NCI-H2171 (cell line): ENCODE measurements around the gene ZNF777.

Experiments
- DNase-seq: peaks from one replicate; lab custom pipeline; 2025; lab: John Stamatoyannopoulos, UW

ZNF777 gene

GRCh38 chr7:149476791-149477190 lies 15.9 kb upstream of the ZNF777 start:
- DNase-seq = no peak

DNA sequence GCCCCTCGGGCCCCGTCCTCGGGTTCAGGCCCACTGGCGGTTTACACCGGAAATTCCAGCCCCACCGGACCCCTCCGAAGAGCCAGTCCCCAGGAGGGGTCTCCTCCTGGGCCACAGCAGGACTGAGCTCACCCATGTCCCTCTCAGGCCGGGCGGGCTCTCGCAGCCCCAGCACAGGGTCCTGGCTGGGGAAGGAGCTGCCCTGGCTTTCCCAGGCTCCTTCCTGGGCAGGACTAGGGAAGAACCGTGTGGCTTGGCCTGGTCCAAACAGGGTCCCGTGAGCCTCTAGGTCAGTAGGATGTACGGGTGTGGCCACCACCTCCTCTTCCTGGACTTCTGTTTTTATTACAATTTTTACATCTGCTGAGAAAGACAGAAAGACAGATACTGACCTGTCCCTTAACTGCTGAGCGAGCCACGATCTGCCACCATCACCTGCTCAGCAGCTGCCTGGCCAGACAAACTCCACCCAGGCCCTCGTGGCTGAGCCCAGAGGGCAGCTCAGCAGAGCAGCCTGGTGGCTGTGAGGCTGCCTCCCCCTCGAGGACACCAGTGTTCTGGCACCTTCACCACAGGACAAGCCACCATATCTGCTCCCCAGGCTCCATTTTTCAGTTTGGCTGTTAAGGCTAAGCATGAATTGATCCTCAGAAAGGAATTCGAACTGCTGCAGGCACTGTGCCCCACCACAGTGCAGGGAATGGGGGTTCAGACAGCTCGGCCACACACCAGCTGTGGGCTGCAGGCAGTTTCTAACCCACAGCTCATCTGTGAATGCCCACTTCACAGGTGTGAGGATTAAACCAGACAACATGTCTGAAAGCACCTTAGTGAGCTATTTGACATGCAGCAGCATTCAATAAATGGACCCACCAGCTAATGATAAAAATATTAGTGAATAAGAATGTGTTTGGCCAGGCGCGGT lies 14.5 kb upstream of the ZNF777 start:
- no peak for DNase-seq

DNA sequence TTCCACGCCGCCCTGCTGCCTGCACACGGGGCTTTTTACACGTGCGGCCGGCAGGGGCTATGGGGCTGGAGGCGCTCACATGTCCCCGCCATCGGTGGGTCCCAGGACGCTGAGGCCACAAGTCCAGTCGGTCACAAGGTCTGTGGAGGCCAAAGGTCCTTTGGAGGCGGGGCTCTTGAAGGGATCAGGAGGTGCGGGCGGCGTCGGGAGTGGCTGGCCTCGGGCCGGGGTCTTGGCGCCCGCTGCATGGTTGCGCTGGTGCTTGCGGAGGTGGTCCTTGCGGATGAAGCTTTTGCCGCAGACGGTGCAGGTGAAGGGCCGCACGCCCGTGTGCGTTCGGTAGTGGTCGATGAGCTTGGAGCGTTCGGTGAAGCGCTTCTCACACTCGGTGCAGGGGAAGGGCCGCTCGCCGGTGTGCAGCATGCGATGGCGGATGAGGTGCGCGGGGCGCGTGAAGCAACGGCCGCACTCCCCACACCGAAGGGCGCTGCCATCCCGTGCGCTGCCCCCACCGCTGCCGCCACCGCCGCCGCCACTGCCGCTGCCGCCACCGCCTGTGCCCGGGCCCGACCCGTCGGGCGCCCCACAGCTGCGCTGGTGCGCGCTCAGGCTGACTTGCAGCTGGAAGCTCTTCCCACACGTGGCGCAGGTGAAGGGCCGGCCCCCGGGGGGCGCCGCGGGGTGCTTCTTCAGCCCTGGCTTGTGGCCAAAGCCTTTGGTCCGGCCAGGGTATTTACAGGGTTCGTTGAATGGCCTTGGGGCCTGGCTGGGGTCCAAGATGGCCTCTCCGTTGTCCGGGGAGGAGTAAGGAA lies 13.7 kb upstream of the ZNF777 start:
- no peak for DNase-seq

DNA sequence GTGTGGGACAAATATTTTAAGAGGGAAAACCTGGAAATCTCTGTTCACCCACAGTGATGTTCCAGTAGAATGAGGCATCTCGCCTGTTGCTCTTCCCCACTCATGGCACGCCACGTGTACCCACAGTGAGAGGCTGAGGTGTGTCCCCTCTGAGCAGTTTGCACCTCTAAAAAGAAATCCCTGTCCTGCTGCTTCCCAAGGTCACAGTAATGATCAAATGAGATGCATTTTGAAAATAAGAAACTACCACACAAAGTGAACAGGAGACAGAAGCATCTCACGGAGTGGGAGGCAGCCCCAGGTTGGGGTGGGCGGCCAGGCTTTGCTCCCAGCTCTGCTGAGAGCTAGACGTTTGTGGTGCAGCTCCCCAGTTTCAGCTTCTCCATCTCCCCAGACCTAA lies 12.4 kb upstream of the ZNF777 start:
- no peak for DNase-seq

GRCh38 chr7:149471289-149471953 lies 10.6 kb upstream of the ZNF777 start:
- DNase-seq = no peak

GRCh38 chr7:149469806-149470205 lies 8.9 kb upstream of the ZNF777 start:
- no peak for DNase-seq

GRCh38 chr7:149468208-149468607 lies 7.3 kb upstream of the ZNF777 start:
- DNase-seq = no peak

- DNase-seq = no peak
Measured at GRCh38 chr7:149467321-149467859, 6.5 kb upstream of the ZNF777 start.

- no peak for DNase-seq
Measured at GRCh38 chr7:149466364-149466763, 5.5 kb upstream of the ZNF777 start.

DNA sequence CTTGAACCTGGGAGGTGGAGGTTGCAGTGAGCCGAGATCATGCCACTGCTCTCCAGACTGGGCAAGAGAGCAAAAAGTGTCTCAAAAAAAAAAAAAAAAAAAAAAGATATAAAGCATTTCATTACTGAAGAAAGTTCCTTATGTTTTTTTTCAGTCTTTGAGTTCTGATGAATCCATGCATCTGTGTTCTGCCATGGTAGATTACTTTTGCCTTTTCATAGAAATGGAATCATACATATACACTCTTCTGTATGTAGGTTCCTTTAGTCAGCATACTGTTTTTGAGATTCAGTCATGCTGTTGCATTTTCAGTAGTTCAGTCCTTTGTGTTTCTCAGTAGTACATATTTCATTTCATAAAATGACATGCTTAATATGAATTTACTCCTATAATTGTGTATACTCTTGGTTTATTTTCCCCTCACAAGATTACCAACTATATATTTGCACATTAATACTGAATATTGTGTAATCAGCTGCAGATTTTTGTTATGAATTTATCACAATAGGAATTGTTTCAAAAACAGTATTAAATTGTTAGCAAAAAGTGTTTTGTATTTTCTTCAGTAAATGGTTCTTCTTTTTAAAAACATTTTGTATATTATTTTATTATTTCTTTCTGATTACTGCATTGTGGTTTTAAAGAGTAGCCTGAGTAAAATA lies 2.8 kb upstream of the ZNF777 start:
- DNase-seq = no peak

- DNase-seq = no peak
Measured at GRCh38 chr7:149462101-149462520, 1.2 kb upstream of the ZNF777 start.

GRCh38 chr7:149459540-149460452 lies 1.1 kb downstream of the ZNF777 start:
- no peak for DNase-seq

GRCh38 chr7:149459201-149459539 lies 1.7 kb downstream of the ZNF777 start:
- no peak for DNase-seq

GRCh38 chr7:149458235-149458634 lies 2.6 kb downstream of the ZNF777 start:
- DNase-seq = no peak

GRCh38 chr7:149457766-149458165 lies 3.1 kb downstream of the ZNF777 start:
- DNase-seq = no peak

DNA sequence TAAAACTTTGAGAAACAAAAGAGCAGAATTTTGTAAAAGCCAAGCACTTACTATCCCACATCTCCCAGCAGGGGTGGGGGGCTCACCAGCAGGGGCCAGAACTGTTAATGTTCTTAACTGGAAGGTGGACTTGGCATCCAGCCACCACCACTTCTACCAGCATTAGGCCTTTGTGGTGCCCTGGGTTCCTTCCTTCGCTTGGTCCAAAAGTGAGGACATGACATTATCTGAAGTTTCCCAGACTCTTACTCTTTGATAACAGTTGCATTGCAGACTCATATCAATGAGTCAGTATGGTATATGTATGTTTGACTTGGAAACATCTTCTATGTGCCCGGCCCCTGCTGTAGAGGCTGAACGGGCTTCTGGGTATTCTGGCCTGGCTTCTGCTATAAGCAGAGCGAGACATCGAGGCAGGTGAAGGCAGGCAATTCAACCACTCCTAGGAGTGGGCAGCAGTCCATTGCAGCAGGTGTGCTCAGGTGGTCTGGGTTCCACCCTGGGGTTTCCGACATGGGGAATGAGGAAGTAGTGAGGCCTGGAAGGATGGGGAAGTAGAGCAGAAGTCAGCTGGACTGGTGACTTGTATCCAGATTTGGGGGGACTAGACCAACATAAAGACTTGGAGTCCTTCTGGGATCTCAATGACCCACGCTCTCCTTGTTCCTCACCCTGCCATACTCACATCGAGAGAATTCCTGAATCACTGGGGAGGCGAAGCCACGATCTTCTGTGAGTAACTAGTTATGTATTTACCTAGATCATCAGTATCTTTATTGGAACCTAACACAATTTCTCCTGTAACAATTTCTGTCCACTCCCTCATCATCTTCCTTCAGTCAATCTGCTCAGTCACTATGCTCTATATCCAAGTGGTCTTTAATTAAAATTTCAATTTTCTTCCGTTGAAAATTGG lies 4.1 kb downstream of the ZNF777 start:
- DNase-seq = no peak

DNA sequence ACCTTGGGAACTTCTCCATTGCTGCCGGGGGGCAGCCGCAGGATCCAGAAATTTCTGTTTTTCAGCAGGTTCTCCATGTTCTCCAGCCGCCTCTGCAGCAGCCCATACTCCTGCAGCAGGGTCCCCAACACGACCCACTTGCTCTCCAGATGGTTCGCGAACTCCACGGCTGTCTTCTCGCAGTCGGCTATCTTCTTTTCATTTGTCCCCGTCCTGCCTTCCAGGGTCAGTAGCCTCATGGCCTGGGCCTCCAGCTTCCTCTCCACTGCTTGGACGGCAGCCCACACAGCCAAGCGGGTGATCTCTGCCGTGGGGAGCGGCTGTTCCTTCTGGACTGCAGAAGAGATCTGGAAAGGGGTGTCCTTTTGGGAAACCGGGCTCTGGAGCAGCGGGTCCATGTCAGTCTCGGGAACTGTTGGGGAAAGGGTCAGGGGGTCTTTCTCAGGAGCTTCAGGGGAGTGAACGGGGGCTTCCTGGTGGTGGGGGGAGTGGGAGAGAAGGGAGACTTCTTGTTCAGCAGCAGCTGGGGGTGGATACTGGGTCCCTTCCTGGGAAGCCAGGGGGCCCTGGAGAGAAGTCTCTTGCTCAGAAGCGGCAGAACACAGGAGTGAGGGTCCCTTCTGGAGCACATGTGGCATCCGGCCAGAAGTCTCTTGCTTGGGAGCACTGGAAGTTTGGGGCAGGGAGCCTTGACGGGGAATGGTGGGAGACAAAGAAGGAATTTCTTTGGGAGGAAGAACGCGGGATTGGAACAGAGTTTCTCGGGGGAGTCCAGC lies 5.5 kb downstream of the ZNF777 start:
- no peak for DNase-seq

GRCh38 chr7:149454750-149455149 lies 6.1 kb downstream of the ZNF777 start:
- DNase-seq = no peak

DNA sequence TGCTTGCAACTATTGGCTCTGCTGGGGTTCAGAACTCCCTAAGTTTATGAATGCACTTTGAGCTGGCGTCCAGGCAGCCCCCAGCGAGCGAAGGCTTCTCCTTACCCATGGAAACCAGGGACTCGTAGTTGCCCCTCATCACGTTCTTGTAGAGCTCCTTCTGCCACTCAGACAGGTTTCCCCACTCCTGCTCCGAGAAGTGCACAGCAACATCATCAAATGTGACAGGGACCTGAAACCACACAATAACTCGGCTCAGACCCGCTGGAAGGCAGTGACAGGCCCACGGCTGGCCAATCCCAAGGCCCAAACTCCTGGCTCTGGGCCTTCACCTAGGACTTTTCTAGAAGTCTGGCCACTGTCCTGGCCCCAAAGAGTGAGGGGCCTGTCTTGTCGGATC lies 6.9 kb downstream of the ZNF777 start:
- DNase-seq = no peak
